ENCODE data around the gene PPP1CB.
"Not testable (repeated sequence)": the region's sequence is repeated elsewhere in the genome, so short reads cannot be mapped to it uniquely, and the experiment has no call there.

PPP1CB gene

GRCh38 chr2:28778392-28778791 lies 26.8 kb downstream of the PPP1CB start:
- no peak overlapping the region for H3K9ac ChIP-seq (ENCODE audit: low read depth, low read length)
- peaks cover 67% of the 10 kb centered on the region for H3K36me3 ChIP-seq (ENCODE audit: control insufficient read depth, insufficient read depth, low read length)
- H3K4me1 ChIP-seq (ENCODE audit: control insufficient read depth, insufficient read depth, low read length) = no peaks in the 10 kb centered on the region
- H3K4me3 ChIP-seq (ENCODE audit: low read depth, low read length) = no peak overlapping the region
- H3K27ac ChIP-seq (ENCODE audit: low read depth, low read length) = no peak overlapping the region
- H3K9me3 ChIP-seq (ENCODE audit: control insufficient read depth, insufficient read depth, low read length) = no peaks in the 10 kb centered on the region
- no peaks in the 10 kb centered on the region for H3K27me3 ChIP-seq (ENCODE audit: control insufficient read depth, insufficient read depth, low read length)

GRCh38 chr2:28779001-28779400 lies 27.4 kb downstream of the PPP1CB start:
- Histone ChIP-seq H3K9ac (ENCODE audit: low read depth, low read length) (no peak overlapping the region), H3K4me1 (ENCODE audit: control insufficient read depth, insufficient read depth, low read length) (no peaks in the 10 kb centered on the region), H3K27ac (ENCODE audit: low read depth, low read length) (no peak overlapping the region), H3K36me3 (ENCODE audit: control insufficient read depth, insufficient read depth, low read length) (peaks cover 74% of the 10 kb centered on the region), H3K4me3 (ENCODE audit: low read depth, low read length) (no peak overlapping the region), H3K9me3 (ENCODE audit: control insufficient read depth, insufficient read depth, low read length) (no peaks in the 10 kb centered on the region), H3K27me3 (ENCODE audit: control insufficient read depth, insufficient read depth, low read length) (no peaks in the 10 kb centered on the region)

GRCh38 chr2:28780496-28780895 lies 28.9 kb downstream of the PPP1CB start:
- no peak overlapping the region for H3K27ac ChIP-seq (ENCODE audit: low read depth, low read length)
- no peaks in the 10 kb centered on the region for H3K27me3 ChIP-seq (ENCODE audit: control insufficient read depth, insufficient read depth, low read length)
- H3K36me3 ChIP-seq (ENCODE audit: control insufficient read depth, insufficient read depth, low read length) = peaks cover 88% of the 10 kb centered on the region
- no peaks in the 10 kb centered on the region for H3K4me1 ChIP-seq (ENCODE audit: control insufficient read depth, insufficient read depth, low read length)
- no peaks in the 10 kb centered on the region for H3K9me3 ChIP-seq (ENCODE audit: control insufficient read depth, insufficient read depth, low read length)
- H3K9ac ChIP-seq (ENCODE audit: low read depth, low read length) = no peak overlapping the region
- no peak overlapping the region for H3K4me3 ChIP-seq (ENCODE audit: low read depth, low read length)

DNA sequence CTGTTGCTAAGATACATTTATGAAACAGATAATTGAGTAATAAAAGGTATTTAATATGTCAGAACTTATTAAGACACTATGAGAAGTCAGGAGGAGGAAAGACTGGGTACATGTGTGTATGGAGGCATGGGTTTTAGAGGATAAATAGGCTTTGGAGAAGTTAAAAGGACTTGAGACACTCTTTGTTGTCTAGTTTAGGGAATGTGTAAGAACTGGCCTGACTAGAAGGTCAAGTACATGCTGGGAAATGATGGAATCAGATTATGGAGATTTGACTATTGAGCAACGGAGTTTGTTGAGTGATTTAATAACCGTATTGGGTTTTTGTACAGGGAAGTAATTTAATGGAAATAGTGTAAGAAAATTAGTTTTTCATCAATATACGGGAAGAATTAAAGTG lies 30.8 kb downstream of the PPP1CB start:
- H3K4me1 ChIP-seq (ENCODE audit: control insufficient read depth, insufficient read depth, low read length) = no peaks in the 10 kb centered on the region
- no peaks in the 10 kb centered on the region for H3K9me3 ChIP-seq (ENCODE audit: control insufficient read depth, insufficient read depth, low read length)
- no peak overlapping the region for H3K9ac ChIP-seq (ENCODE audit: low read depth, low read length)
- H3K27ac ChIP-seq (ENCODE audit: low read depth, low read length) = no peak overlapping the region
- no peaks in the 10 kb centered on the region for H3K27me3 ChIP-seq (ENCODE audit: control insufficient read depth, insufficient read depth, low read length)
- H3K4me3 ChIP-seq (ENCODE audit: low read depth, low read length) = no peak overlapping the region
- H3K36me3 ChIP-seq (ENCODE audit: control insufficient read depth, insufficient read depth, low read length) = peaks cover 93% of the 10 kb centered on the region

GRCh38 chr2:28784570-28784969 lies 32.9 kb downstream of the PPP1CB start:
- not testable (repeated sequence) for H3K27me3 ChIP-seq (ENCODE audit: control insufficient read depth, insufficient read depth, low read length); H3K27ac ChIP-seq (ENCODE audit: low read depth, low read length); H3K9me3 ChIP-seq (ENCODE audit: control insufficient read depth, insufficient read depth, low read length); H3K4me1 ChIP-seq (ENCODE audit: control insufficient read depth, insufficient read depth, low read length); H3K4me3 ChIP-seq (ENCODE audit: low read depth, low read length); H3K9ac ChIP-seq (ENCODE audit: low read depth, low read length)
- peaks cover 91% of the 10 kb centered on the region for H3K36me3 ChIP-seq (ENCODE audit: control insufficient read depth, insufficient read depth, low read length)

DNA sequence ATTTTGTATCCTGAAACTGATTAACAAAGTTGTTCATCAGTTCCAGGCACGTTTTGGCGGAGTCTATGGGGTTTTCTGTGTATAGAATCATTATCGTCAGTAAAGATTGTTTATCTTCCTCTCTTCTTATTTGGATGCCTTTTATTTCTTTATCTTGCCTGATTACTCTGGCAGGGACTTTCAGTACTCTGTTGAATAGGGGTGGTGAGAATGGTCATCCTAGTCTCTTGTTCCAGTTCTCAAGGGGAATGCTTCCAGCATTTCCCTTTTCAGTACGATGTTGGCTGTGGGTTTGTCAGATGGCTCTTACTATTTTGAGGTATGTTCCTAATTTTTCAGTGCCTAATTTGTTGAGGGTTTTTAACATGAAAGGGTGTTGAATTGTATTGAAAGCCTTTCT lies 45.0 kb downstream of the PPP1CB start:
- Histone ChIP-seq H3K27me3 (ENCODE audit: control insufficient read depth, insufficient read depth, low read length) (no peaks in the 10 kb centered on the region), H3K4me1 (ENCODE audit: control insufficient read depth, insufficient read depth, low read length) (no peaks in the 10 kb centered on the region), H3K27ac (ENCODE audit: low read depth, low read length) (no peak overlapping the region), H3K9me3 (ENCODE audit: control insufficient read depth, insufficient read depth, low read length) (no peaks in the 10 kb centered on the region), H3K36me3 (ENCODE audit: control insufficient read depth, insufficient read depth, low read length) (peaks cover 74% of the 10 kb centered on the region), H3K9ac (ENCODE audit: low read depth, low read length) (no peak overlapping the region), H3K4me3 (ENCODE audit: low read depth, low read length) (no peak overlapping the region)

- H3K4me3 ChIP-seq (ENCODE audit: low read depth, low read length) = no peak overlapping the region
- no peak overlapping the region for H3K9ac ChIP-seq (ENCODE audit: low read depth, low read length)
- H3K27me3 ChIP-seq (ENCODE audit: control insufficient read depth, insufficient read depth, low read length) = no peaks in the 10 kb centered on the region
- peaks cover 60% of the 10 kb centered on the region for H3K36me3 ChIP-seq (ENCODE audit: control insufficient read depth, insufficient read depth, low read length)
- no peak overlapping the region for H3K27ac ChIP-seq (ENCODE audit: low read depth, low read length)
- no peaks in the 10 kb centered on the region for H3K9me3 ChIP-seq (ENCODE audit: control insufficient read depth, insufficient read depth, low read length)
- no peaks in the 10 kb centered on the region for H3K4me1 ChIP-seq (ENCODE audit: control insufficient read depth, insufficient read depth, low read length)
Observed at GRCh38 chr2:28801726-28802125, 50.1 kb downstream of the PPP1CB start.

DNA sequence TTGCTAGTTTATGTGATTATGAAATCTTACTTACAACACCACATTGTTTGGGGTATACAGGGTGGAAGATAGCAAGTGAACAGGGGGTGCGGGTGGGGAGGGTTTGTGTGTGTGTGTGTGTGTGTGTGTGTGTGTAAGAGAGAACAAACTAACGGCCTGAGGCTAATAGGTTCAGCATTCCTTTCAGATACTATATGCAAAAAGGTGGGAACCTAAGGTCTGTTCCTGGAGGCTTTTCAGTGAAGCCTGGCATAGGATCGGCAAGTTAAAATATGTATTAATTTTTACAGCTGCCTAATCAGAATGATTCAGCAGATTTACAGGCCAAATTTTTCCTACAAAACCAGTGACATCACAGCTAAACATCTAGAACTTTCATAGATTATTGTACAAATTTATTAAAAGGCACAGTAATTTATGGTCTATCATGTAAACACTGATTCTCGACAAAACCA lies 51.4 kb downstream of the PPP1CB start:
- H3K36me3 ChIP-seq (ENCODE audit: control insufficient read depth, insufficient read depth, low read length) = peaks cover 52% of the 10 kb centered on the region
- no peak overlapping the region for H3K9ac ChIP-seq (ENCODE audit: low read depth, low read length)
- no peak overlapping the region for H3K27ac ChIP-seq (ENCODE audit: low read depth, low read length)

GRCh38 chr2:28809927-28810326 lies 58.3 kb downstream of the PPP1CB start:
- H3K4me1 ChIP-seq (ENCODE audit: control insufficient read depth, insufficient read depth, low read length) = no peaks in the 10 kb centered on the region
- no peak overlapping the region for H3K27ac ChIP-seq (ENCODE audit: low read depth, low read length)

More for the DNA sequence above, 51.4 kb downstream of the PPP1CB start:
- Histone ChIP-seq H3K4me3 (ENCODE audit: low read depth, low read length) (no peak overlapping the region), H3K4me1 (ENCODE audit: control insufficient read depth, insufficient read depth, low read length) (no peaks in the 10 kb centered on the region), H3K9me3 (ENCODE audit: control insufficient read depth, insufficient read depth, low read length) (no peaks in the 10 kb centered on the region), H3K27me3 (ENCODE audit: control insufficient read depth, insufficient read depth, low read length) (no peaks in the 10 kb centered on the region)

GRCh38 chr2:28810384-28811285 lies 59.0 kb downstream of the PPP1CB start, which contains the start of gene SPDYA:
Gene SPDYA (plus strand): TSS chr2:28810834. CDS start chr2:28816015, 5,181 bp downstream.
- H3K4me3 ChIP-seq (ENCODE audit: low read depth, low read length) = peak within 1 kb of the TSS; percentile 53
- no peak within 1 kb of the TSS for H3K9ac ChIP-seq (ENCODE audit: low read depth, low read length)

More at GRCh38 chr2:28809927-28810326, 58.3 kb downstream of the PPP1CB start:
- H3K36me3 ChIP-seq (ENCODE audit: control insufficient read depth, insufficient read depth, low read length) = no peaks in the 10 kb centered on the region
- H3K9me3 ChIP-seq (ENCODE audit: control insufficient read depth, insufficient read depth, low read length) = no peaks in the 10 kb centered on the region
- no peak overlapping the region for H3K9ac ChIP-seq (ENCODE audit: low read depth, low read length)
- H3K4me3 ChIP-seq (ENCODE audit: low read depth, low read length) = peak overlapping the region; percentile 49
- H3K27me3 ChIP-seq (ENCODE audit: control insufficient read depth, insufficient read depth, low read length) = peaks cover 27% of the 10 kb centered on the region

GRCh38 chr2:28818053-28818452 lies 66.4 kb downstream of the PPP1CB start:
- H3K27ac ChIP-seq (ENCODE audit: low read depth, low read length) = no peak overlapping the region
- no peak overlapping the region for H3K9ac ChIP-seq (ENCODE audit: low read depth, low read length)
- H3K27me3 ChIP-seq (ENCODE audit: control insufficient read depth, insufficient read depth, low read length) = no peaks in the 10 kb centered on the region

More at GRCh38 chr2:28810384-28811285, 59.0 kb downstream of the PPP1CB start, which contains the start of gene SPDYA:
- Histone ChIP-seq H3K27me3 (ENCODE audit: control insufficient read depth, insufficient read depth, low read length) (peaks cover 27% of the 10 kb centered on the region), H3K36me3 (ENCODE audit: control insufficient read depth, insufficient read depth, low read length) (no peaks in the 10 kb centered on the region), H3K9me3 (ENCODE audit: control insufficient read depth, insufficient read depth, low read length) (no peaks in the 10 kb centered on the region), H3K27ac (ENCODE audit: low read depth, low read length) (no peak within 1 kb of the TSS), H3K4me1 (ENCODE audit: control insufficient read depth, insufficient read depth, low read length) (no peaks in the 10 kb centered on the region)

More at GRCh38 chr2:28818053-28818452, 66.4 kb downstream of the PPP1CB start:
- Histone ChIP-seq H3K36me3 (ENCODE audit: control insufficient read depth, insufficient read depth, low read length) (no peaks in the 10 kb centered on the region), H3K4me1 (ENCODE audit: control insufficient read depth, insufficient read depth, low read length) (no peaks in the 10 kb centered on the region), H3K9me3 (ENCODE audit: control insufficient read depth, insufficient read depth, low read length) (no peaks in the 10 kb centered on the region), H3K4me3 (ENCODE audit: low read depth, low read length) (no peak overlapping the region)
